GM23338 (cell line): ENCODE measurements around the gene NLRC3. TPM values are rescaled to one million over a fixed set of nuclear protein-coding genes. Genes with fewer than 3 reads are reported as not detected.

Source experiments
- ATAC-seq: fragments of 200-7000 bp; cut with Tn5 transposase; 3 replicates; pipeline ENCODE4 v1.9.1; 2020
- DNase-seq: peaks from one replicate; pipeline ENCODE4 v3.0.0-alpha.2; 2015; ENCODE audit warnings: low spot score
- H2AFZ ChIP-seq: fragments of 200-600 bp; sonication (generic); 2 replicates; pipeline ENCODE4 v1.8.0; 2016; ENCODE audit warnings: antibody characterized with exemption, mild to moderate bottlenecking, moderate library complexity
- H3F3A ChIP-seq: fragments of 200-600 bp; sonication (generic); replicated peaks from 2 replicates; pipeline ENCODE4 v1.8.0; 2017; ENCODE audit warnings: antibody characterized with exemption, mixed run types, low read depth
- H3K27ac ChIP-seq: fragments of 200-600 bp; sonication (generic); 2 replicates; pipeline ENCODE4 v1.6.1; 2016; ENCODE audit warnings: low read depth
- H3K27me3 ChIP-seq: fragments of 200-600 bp; sonication (generic); 2 replicates; pipeline ENCODE4 v1.8.0; 2016; ENCODE audit warnings: mild to moderate bottlenecking, mixed run types, moderate library complexity; ENCODE audit not compliant: insufficient read depth
- H3K36me3 ChIP-seq: fragments of 200-600 bp; sonication (generic); 2 replicates; pipeline ENCODE4 v1.8.0; 2016; ENCODE audit warnings: mild to moderate bottlenecking; ENCODE audit not compliant: insufficient read depth
- H3K4me1 ChIP-seq: fragments of 200-600 bp; sonication (generic); 2 replicates; pipeline ENCODE4 v1.8.0; 2016; ENCODE audit warnings: mild to moderate bottlenecking, moderate library complexity; ENCODE audit not compliant: insufficient read depth
- H3K4me2 ChIP-seq: fragments of 200-600 bp; sonication (generic); 2 replicates; pipeline ENCODE4 v1.7.1; 2017; ENCODE audit warnings: mixed run types
- H3K4me3 ChIP-seq: fragments of 200-600 bp; sonication (generic); 2 replicates; pipeline ENCODE4 v1.6.1; 2016; ENCODE audit warnings: mixed run types
- H3K79me2 ChIP-seq: fragments of 200-600 bp; sonication (generic); replicated peaks from 2 replicates; pipeline ENCODE4 v1.8.0; 2017; ENCODE audit warnings: mild to moderate bottlenecking; ENCODE audit not compliant: insufficient read depth
- H3K9me2 ChIP-seq: fragments of 200-600 bp; sonication (generic); 2 replicates; pipeline ENCODE4 v1.8.0; 2017; ENCODE audit not compliant: insufficient read depth
- H4K20me1 ChIP-seq: fragments of 200-600 bp; sonication (generic); replicated peaks from 2 replicates; pipeline ENCODE4 v1.8.0; 2017; ENCODE audit warnings: mild to moderate bottlenecking; ENCODE audit not compliant: insufficient read depth
- H3K27ac Mint-ChIP-seq: 2 replicates; pipeline ENCODE4 v1.8.0; 2020; ENCODE audit warnings: inconsistent platforms, mild to moderate bottlenecking, moderate library complexity, mixed read lengths
- H3K27me3 Mint-ChIP-seq: 3 replicates; pipeline ENCODE4 v1.8.0; 2022; ENCODE audit warnings: low read depth, mild to moderate bottlenecking, moderate library complexity, mixed read lengths, inconsistent platforms; ENCODE audit not compliant: insufficient read depth, poor library complexity
- H3K36me3 Mint-ChIP-seq: 3 replicates; pipeline ENCODE4 v1.8.0; 2021; ENCODE audit warnings: low read depth, mild to moderate bottlenecking, inconsistent platforms, moderate library complexity, mixed read lengths
- H3K4me1 Mint-ChIP-seq: 3 replicates; pipeline ENCODE4 v1.8.0; 2020; ENCODE audit warnings: mild to moderate bottlenecking, inconsistent platforms, mixed read lengths
- H3K4me3 Mint-ChIP-seq: 3 replicates; pipeline ENCODE4 v1.8.0; 2021; ENCODE audit warnings: moderate library complexity, mild to moderate bottlenecking, inconsistent platforms, mixed read lengths
- H3K9me3 Mint-ChIP-seq: 3 replicates; pipeline ENCODE4 v1.8.0; 2020; ENCODE audit warnings: moderate library complexity, mild to moderate bottlenecking, inconsistent platforms, mixed read lengths
- CREB1 ChIP-seq: fragments of 250-450 bp; sonication (Bioruptor Pico); IDR thresholded peaks from 2 replicates; pipeline ENCODE4 v1.5.0; 2020; ENCODE audit warnings: low read depth, mild to moderate bottlenecking, moderate library complexity
- ETS1 ChIP-seq: IDR thresholded peaks from 2 replicates; pipeline ENCODE4 v1.6.1; 2016; ENCODE audit warnings: antibody characterized with exemption
- EZH2phosphoT487 ChIP-seq: fragments of 200-600 bp; sonication (generic); IDR thresholded peaks from one replicate; pipeline ENCODE4 v1.8.1; 2018; ENCODE audit warnings: antibody characterized with exemption; ENCODE audit not compliant: unreplicated experiment
- REST ChIP-seq: IDR thresholded peaks from one replicate; pipeline ENCODE4 v1.6.1; 2018; ENCODE audit warnings: antibody characterized with exemption; ENCODE audit not compliant: unreplicated experiment
- ZNF331 ChIP-seq: fragments of 250-450 bp; sonication (Bioruptor Pico); IDR thresholded peaks from 2 replicates; pipeline ENCODE4 v1.5.0; 2020; ENCODE audit warnings: low read depth, mild to moderate bottlenecking, moderate library complexity
- polyA plus RNA-seq: library from polyadenylated mRNA; unstranded; fragments of >200 nt; fragmentation: Nextera tagmentation; extraction: Ambion mirVana; gene quantifications from 2 replicates; pipeline ENCODE4 v1.2.1, GENCODE V29; 2016
- total RNA-seq: library from RNA; depleted of rRNA; stranded (reverse); fragments of >200 nt; shearing (Covaris generic); gene quantifications from 2 replicates; pipeline ENCODE4 v1.2.3, GENCODE V29; 2014

The NLRC3 gene
- total and polyA plus RNA-seq, 2 experiments from 2014 or later, result 0.11 to 0.49 TPM

- DNase-seq, result no peak
- Mint-ChIP-seq H3K27ac (no peak overlapping the region), H3K9me3 (no peaks in the 10 kb centered on the region), H3K36me3 (peaks cover 4% of the 10 kb centered on the region; the same call in 1 of the 3 replicates), H3K27me3 (peaks cover 16% of the 10 kb centered on the region), H3K4me1 (peaks cover 10% of the 10 kb centered on the region), H3K4me3 (no peak overlapping the region)
- TF ChIP-seq CREB1, result no peak
- TF ChIP-seq ETS1, result no peak
- TF ChIP-seq EZH2phosphoT487, result no peak
- no peak for TF ChIP-seq REST
- Histone ChIP-seq H3K4me1 (peaks cover 5% of the 10 kb centered on the region), H3F3A (peaks cover 7% of the 10 kb centered on the region; the same call in 1 of the 2 replicates), H3K36me3 (no peaks in the 10 kb centered on the region), H4K20me1 (no peaks in the 10 kb centered on the region; the same call in 1 of the 2 replicates), H3K4me2 (no peak overlapping the region), H3K27me3 (peaks cover 14% of the 10 kb centered on the region), H3K27ac (no peak overlapping the region), H2AFZ (no peak overlapping the region), H3K79me2 (no peaks in the 10 kb centered on the region), H3K4me3 (no peak overlapping the region), H3K9me2 (peaks cover 13% of the 10 kb centered on the region)
- no peak for ATAC-seq
Measured at GRCh38 chr16:3548445-3548844, 28.8 kb downstream of the NLRC3 start.

DNA sequence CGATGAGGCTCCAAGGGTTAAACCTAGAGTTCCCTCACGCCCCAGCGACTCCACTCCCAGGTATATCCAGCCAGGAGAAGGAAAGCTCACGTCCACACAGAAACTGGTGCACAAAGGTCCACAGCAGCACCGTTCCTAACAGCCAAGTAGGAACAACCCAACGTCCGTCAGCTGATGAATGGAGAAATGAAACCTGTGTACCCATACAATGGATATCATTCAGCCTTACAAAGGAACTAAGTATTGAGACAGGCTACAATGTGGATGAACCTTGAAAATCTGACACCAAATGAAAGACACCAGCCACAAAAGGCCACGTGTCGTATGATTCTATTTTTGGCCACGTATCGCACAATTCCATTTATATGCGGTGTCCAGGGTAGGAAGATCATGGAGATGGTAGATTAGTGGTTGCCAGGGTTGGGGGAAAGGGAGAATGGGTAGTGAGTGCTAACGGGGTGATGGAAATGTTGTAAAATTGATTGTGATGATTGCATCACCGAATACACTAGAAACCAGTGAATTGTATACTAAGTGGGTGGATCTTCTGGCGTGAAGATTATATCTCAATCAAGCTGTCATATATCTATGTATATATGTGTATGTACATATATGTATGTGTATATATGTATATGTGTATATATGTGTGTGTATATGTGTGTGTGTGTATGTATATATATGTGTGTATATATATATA is 30.1 kb downstream of the NLRC3 start:
- peaks cover 1% of the 10 kb centered on the region for H3K4me1 ChIP-seq
- H3K9me2 ChIP-seq, result peaks cover 13% of the 10 kb centered on the region
- no peaks in the 10 kb centered on the region; the same call in 1 of the 2 replicates for H4K20me1 ChIP-seq
- Mint-ChIP-seq H3K36me3 (peaks cover 4% of the 10 kb centered on the region; the same call in 1 of the 3 replicates), H3K27me3 (peaks cover 16% of the 10 kb centered on the region), H3K4me1 (peaks cover 2% of the 10 kb centered on the region), H3K4me3 (no peak overlapping the region), H3K27ac (no peak overlapping the region), H3K9me3 (no peaks in the 10 kb centered on the region)
- H3K4me2 ChIP-seq, result no peak overlapping the region
- H3F3A ChIP-seq, result peaks cover 4% of the 10 kb centered on the region; the same call in 1 of the 2 replicates
- no peak overlapping the region for H3K27ac ChIP-seq
- ATAC-seq (no peak), DNase-seq (no peak)
- no peaks in the 10 kb centered on the region for H3K79me2 ChIP-seq
- H3K4me3 ChIP-seq, result no peak overlapping the region
- H3K36me3 ChIP-seq, result no peaks in the 10 kb centered on the region
- no peak overlapping the region for H2AFZ ChIP-seq
- H3K27me3 ChIP-seq, result peaks cover 10% of the 10 kb centered on the region
- TF ChIP-seq CREB1 (no peak), REST (no peak), ZNF331 (CRISPR knock-in tag) (no peak)
